ENCODE results near the gene ALG2.

GRCh38 chr9:99226054-99226453, 4.3 kb upstream of the ALG2 start:
- TF ChIP-seq CTCF (IDR thresholded peaks at IDR 0.05) = no peak
- no peak for TF ChIP-seq MAX (IDR thresholded peaks at IDR 0.05; ENCODE audit: low read depth)
- TF ChIP-seq SIN3A (IDR thresholded peaks at IDR 0.05; ENCODE audit: borderline replicate concordance, low read depth, low read length) = no peak
- TF ChIP-seq RXRA (IDR thresholded peaks at IDR 0.05; ENCODE audit: borderline replicate concordance, low read depth) = no peak
- TF ChIP-seq NRF1 (IDR thresholded peaks at IDR 0.05; ENCODE audit: low read depth, low read length) = no peak
